LNCaP clone FGC (cell line): ENCODE measurements around the gene TMEM200B.

Source experiments
- DNase-seq: peaks from one replicate; pipeline ENCODE4 v3.0.0-alpha.2; 2011; ENCODE audit warnings: low read depth
- H3K4me3 ChIP-seq: 2 replicates; pipeline ENCODE4 v1.5.1; 2011; ENCODE audit warnings: mild to moderate bottlenecking, low read depth, low read length, control low read depth
- TF ChIP-seq, protein P1 (sequence below): IDR thresholded peaks from 2 replicates; pipeline ENCODE4 v1.5.1; 2012; ENCODE audit warnings: mild to moderate bottlenecking; ENCODE audit not compliant: control insufficient read depth, insufficient read depth; ENCODE audit errors: extremely low read depth

Gene TMEM200B

DNA sequence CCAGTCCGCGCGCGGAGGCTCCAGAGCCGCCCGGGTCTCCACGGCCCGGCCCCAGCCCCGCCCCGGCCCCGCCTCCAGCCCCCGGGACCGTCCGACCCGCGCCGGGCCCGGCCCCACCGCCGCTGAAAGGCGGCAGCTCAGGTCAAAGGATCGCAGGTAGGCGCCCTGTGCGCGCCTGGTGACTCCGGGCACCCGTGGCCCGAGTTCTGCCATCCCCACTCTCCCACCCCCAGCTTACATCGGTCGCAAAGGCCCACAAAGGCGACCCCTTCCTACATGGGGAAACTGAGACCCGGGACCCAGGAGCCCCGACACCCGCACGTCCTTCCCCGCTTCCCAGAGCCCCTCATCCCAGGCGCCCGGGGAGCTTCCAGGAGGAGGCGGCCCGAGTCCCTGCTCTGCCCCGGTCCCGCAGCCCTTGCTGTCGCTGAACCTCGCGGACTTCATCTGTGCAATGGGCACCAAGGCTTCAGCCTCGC lies at the start of gene TMEM200B:
Gene TMEM200B (minus strand): TSS at position 17 of the 479 bp plus-strand sequence. CDS start 2,075 bp downstream, outside the sequence.
- no peak for DNase-seq
- H3K4me3 ChIP-seq = peak within 1 kb of the TSS; percentile 24
- TF ChIP-seq, protein P1, sequence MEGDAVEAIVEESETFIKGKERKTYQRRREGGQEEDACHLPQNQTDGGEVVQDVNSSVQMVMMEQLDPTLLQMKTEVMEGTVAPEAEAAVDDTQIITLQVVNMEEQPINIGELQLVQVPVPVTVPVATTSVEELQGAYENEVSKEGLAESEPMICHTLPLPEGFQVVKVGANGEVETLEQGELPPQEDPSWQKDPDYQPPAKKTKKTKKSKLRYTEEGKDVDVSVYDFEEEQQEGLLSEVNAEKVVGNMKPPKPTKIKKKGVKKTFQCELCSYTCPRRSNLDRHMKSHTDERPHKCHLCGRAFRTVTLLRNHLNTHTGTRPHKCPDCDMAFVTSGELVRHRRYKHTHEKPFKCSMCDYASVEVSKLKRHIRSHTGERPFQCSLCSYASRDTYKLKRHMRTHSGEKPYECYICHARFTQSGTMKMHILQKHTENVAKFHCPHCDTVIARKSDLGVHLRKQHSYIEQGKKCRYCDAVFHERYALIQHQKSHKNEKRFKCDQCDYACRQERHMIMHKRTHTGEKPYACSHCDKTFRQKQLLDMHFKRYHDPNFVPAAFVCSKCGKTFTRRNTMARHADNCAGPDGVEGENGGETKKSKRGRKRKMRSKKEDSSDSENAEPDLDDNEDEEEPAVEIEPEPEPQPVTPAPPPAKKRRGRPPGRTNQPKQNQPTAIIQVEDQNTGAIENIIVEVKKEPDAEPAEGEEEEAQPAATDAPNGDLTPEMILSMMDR = no peak

DNA sequence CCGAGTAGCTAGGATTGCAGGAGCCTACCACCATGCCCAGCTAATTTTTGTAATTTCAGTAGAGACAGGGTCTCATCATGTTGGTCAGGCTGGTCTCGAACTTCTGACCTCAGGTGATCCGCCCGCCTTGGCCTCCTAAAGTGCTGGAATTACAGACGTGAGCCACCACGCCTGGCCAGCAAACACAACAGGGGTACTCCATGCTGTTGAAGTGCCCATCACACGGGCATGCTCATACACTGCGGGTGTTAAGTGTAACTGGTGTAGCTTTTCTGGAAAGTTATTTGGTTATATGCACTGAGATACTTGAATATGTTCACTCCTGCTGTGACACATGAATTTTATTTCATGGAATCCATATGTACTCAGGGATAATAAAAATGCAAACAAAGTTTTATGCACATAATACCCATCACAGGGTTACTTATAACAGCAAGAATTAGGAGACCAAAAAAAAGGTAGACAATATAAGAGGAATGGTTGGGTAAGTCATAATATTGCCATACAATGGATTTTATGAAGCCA lies 48.8 kb upstream of the TMEM200B start:
- TF ChIP-seq, protein P1 = no peak
- DNase-seq = no peak
- no peak overlapping the region for H3K4me3 ChIP-seq

DNA sequence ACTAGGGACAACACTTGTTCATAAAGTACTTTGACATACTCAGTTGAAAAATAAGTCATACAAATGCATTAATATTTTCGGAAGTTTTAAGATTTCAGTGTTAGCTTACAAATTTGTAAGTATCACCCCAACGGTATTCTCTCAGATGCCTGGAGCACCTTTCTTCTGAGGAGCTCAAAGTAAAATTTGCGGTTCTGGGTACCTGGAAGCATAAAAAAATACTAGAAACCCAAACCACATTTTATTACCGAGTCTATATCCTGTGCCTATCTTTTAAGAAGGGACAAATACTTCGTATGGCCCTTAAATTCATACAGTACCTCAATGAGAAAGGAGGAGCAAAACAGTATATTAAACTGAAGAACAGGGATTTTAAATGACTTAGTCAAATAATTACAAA lies 47.8 kb upstream of the TMEM200B start:
- TF ChIP-seq, protein P1 = no peak
- DNase-seq = no peak
- H3K4me3 ChIP-seq = no peak overlapping the region

DNA sequence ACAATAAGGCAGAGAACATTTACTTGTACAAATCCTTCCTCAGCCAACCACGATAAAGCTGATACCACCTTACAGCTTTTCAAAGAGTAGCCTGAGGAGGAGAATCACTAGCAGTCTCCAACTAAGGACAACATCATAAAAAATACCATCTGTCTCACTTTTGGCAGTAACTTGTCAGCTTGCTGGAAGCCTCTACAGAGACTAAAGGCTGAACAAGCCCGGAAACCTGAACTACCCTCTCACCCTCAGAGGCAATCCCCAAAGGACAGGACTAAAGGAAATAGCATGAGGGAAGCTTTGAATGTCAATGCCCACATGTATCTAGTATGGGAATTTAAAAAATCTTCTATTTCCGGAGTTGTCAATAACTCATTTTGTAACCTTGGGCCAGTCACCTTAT lies 47.4 kb upstream of the TMEM200B start:
- no peak overlapping the region for H3K4me3 ChIP-seq
- TF ChIP-seq, protein P1 = no peak
- peak; percentile 50 for DNase-seq

DNA sequence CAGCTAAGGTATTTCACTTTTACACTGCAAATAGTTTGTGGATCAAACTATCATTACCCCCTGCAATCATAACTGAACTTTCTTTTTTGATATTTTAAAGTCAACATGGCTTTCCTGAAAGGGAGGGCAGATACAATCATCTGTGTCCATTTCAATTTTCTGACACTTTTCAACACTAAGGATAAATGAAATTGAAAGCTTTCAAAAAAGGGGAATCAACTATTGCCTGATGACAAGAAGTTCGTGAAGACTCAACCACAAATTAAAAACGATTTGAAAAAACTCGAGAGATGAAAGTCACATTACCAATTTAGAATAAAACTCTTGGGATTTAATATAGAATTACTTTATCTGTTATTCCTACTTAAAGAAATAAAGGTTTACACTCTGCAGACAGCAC lies 46.3 kb upstream of the TMEM200B start:
- DNase-seq = no peak
- TF ChIP-seq, protein P1 = no peak
- H3K4me3 ChIP-seq = no peak overlapping the region

DNA sequence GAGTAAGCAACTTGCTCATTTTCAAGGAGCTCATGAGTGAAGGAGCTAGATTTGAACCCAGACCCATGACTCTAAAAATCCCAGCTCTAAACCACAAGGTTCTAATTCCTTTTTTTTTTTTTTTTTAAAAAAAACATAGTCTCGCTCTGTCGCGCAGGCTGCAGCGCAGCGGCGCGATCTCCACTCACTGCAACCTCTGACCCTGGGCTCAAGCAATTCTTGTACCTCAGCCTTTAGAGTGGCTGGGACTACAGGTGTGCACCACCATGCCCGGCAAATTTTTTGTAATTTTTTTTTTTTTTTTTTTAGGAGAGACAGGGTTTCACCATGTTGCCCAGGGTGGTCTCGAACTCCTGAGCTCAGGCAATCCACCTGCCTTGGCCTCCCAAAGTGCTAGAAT lies 44.2 kb upstream of the TMEM200B start:
- no peak overlapping the region for H3K4me3 ChIP-seq
- no peak for DNase-seq
- TF ChIP-seq, protein P1 = no peak

DNA sequence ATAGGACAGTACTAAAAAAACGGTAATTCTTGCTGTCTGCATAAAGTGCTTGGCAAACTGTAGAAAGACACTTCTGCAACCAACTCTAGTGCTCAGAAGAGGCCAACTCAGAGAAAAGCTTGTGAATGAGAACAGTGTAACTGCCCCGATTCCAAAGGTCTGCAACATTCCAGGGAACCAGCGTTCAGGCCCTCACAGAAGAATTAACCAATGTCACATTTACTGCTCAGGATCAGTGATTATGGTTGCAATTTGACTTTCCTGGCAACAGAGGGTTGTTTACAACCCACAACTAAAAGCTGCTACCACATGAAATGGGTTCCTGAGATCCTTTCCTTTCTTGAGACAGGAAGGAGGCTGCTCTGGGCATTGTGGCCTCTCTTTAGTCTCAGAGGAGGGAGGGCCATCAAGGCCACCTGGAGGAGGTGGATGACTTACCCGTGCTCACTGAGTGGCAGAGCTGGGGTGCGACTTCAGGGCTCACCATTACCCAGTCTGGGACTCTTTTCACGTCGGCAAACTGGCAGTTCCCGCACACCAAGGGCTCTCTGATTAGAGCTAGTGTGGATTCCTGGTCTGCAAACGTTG lies 42.7 kb upstream of the TMEM200B start:
- TF ChIP-seq, protein P1 = no peak
- no peak overlapping the region for H3K4me3 ChIP-seq

More for the DNA sequence above, 42.7 kb upstream of the TMEM200B start:
- DNase-seq = no peak
